Measurements from ENCODE around the gene CLDN7.
A peak's percentile ranks its signal among the peaks of the same experiment; 100 is the strongest.

The CLDN7 gene

DNA sequence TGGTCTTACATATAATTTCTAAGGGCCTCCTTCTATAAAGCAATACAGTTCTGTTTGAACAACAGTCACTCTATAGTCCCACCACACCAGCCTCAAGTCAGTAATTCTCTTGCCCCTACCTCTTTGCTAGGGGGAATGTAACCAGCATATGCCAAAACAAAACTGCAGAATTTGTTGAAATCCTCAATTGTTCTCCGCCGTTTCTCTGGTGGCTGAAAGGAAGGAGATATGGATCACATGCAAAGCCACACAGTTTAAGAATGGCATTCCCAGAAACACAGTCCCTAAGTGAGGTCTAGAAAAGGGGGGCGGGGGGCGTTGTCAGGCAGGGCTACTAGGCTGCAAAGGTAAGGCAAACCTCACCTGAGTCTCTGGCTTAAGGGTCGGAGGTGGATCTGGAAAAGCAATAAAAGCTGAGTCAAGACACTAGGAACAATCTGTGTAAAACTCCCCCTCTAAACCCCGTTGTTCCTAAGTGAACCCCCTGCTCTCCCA, 25.0 kb downstream of the CLDN7 start:
- no peak for DNase-seq (ENCODE audit: low spot score)

DNA sequence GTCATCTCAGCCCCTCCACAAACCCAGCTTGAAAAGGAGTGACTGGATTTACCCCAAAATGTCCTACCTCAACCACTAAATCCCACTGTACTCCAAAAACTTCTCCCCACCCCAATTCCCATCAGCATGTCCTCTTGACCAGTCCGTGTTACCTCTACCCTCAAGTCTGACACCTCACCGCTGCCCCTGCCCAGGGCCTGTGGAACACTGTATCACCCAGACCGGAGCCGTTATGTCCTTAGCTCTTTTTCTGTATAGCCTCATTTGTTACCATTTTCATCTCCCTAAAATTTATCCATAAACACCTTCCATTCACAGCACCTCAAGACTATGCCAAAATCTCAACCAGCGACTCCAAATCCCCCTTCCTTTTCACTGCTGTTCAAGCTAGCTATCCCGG, 25.5 kb downstream of the CLDN7 start:
- no peak for DNase-seq (ENCODE audit: low spot score)

DNA sequence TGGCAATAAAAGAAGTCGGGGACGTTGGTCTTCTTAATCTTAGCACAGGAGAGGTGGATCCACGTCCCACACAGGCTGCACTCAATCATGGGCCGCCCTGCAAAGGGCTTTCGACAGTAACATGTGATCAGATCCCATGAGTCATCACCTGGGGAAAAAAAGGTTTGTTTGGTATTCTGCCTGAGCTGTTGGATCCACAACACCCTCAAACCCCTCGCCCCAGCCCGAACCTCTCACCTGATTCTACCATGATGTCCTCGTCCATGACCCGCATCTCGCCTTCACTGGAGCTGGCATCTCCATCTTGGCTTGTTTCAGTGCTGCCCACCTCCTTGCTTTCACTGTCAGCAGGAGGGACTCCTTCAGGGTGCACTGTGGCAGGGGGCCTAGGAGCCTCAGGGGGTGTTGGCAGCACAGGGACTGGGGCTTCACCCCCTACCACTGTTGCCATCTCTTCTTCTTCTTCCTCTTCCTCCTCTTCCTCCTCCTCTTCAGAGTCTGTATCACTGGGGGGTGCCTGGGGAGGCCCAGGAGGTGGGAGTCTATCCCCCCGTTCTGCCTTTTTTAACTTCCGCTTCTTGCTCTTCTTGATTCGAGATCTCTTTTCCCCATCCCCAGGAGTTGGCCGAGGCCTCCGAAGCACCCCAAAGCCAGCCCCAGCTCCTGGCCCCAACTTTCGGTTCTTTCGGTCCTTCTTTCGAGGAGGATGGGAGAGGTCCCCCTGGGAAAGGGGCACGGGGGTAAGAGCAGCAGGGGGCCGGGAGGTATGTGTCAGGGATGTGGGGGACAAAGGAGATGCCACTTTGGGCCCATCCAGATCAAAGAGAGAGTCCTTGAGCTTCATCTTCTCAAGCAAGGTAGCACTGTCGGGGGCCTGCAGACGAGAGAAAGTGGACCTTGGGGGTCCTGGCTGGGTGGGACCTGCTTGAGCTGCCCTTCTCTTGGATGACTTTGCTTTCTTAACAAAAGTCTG, 26.3 kb downstream of the CLDN7 start:
- DNase-seq (ENCODE audit: low spot score) = no peak

DNA sequence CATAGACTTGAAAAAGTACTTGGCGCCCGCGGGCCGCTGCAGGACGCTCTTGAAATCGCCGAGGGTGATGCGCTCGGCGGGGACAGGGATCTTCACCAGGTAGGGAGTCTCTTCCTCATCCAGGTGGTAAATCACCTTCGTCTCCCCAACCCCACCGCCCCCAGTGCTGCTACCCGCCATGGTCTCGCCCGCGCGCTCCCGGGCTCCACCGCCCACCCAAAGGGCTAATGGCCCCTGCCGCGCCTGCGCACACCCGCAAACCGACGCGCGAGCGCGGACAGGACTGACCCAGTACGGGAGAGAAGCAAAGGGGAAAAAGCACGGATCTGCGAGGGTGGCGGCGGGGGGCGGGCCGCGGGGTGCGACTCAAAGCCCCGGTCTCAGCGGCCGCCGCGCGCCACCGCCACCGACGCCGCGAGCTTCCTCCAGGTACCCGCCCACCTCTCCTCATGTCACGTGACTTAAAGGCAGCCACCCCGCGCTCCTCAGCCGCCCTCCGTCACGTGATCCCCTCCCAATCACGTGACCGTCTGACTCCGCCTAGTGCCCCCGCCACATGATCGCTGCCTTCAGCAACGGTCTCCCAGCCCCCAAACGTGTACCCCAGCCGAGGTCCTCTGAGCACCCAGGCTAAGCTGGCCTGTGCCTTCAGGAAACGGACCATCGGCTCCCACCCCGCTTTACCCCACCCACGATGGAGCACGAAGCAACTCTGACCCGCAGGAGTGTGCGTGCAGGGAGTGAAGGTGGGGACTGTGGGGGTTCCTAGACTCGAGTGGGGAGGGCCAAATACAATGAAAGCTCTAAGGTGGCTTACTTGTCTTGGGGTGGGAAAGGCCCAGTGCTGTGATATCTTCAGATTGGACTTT, 28.0 kb downstream of the CLDN7 start, which contains the start of gene DVL2:
Gene DVL2 (minus strand): TSS at position 435 of the 869 bp plus-strand sequence. CDS start 255 bp downstream, at position 180.
- DNase-seq (ENCODE audit: low spot score) = peak; percentile 95

DNA sequence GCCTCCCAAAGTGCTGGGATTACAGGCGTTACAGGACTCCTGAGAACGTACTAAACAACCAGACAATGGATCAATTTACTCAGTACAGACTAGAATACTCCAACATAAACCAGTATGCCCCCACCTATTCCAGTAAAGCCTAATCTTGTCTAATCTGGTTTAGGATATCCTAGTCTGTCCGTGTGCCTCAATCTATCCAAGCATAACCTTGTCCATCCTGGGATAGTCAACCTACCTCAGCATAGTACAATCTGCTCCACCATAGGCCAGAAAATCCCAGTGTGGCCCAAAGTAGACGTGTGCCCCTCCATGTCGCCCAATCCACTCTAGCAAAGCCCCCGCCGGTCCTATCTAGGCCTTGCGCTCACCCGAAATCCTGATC, 28.6 kb downstream of the CLDN7 start:
- no peak for DNase-seq (ENCODE audit: low spot score)

DNA sequence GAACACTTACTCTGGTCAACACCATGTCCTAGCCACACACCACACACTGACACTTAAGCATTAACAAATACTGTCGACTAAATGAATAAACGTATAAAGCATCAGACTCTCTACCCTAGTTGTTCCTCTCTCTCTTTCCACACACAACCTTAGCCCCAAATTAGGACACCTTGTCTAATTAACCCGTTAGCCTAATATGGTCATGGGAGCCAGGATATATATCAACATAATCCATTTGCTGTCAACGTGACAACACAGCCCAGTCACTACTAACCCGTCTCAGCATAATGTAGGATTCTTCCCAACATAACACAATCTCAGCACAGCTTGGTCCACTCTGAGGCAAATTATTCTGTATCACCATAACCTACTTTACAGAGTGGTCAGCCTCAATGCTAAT, 30.2 kb downstream of the CLDN7 start:
- no peak for DNase-seq (ENCODE audit: low spot score)

DNA sequence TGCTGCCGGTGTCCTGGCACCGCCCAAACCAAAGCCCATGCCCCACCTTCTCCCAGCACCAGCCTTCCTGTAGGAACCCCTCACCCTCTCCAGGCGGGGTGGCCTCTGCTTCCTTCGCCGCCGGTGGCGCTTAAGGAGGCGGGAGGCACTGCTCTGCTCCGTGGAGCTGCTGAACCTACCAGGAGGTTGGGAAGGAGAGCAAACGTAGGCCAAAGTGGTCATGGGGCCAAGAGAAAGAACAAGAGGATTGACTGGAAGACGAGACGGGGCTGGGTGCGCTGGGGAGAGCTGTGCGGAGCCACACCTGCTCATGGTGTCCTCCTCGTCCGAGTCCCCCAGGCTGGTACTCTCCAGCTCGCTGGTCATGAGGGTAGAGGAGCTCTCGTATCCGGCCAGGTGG, 32.8 kb downstream of the CLDN7 start:
- no peak for DNase-seq (ENCODE audit: low spot score)

DNA sequence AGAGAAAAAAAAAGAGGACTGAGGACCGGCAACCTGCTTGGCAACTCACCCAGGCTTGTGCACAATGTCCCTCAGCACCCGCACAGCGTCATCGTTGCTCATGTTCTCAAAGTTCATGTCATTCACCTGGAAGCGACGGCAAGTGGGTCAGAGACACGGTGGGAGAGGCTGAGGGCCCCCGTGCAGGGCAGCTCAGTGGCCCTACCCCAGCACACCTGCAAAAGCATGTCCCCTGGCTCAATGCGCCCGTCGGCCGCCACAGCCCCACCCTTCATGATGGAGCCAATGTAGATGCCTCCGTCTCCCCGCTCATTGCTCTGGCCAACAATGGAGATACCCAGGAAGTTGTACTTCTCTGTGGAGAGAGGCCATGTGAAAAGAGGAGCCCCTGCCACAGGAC, 33.4 kb downstream of the CLDN7 start:
- no peak for DNase-seq (ENCODE audit: low spot score)

DNA sequence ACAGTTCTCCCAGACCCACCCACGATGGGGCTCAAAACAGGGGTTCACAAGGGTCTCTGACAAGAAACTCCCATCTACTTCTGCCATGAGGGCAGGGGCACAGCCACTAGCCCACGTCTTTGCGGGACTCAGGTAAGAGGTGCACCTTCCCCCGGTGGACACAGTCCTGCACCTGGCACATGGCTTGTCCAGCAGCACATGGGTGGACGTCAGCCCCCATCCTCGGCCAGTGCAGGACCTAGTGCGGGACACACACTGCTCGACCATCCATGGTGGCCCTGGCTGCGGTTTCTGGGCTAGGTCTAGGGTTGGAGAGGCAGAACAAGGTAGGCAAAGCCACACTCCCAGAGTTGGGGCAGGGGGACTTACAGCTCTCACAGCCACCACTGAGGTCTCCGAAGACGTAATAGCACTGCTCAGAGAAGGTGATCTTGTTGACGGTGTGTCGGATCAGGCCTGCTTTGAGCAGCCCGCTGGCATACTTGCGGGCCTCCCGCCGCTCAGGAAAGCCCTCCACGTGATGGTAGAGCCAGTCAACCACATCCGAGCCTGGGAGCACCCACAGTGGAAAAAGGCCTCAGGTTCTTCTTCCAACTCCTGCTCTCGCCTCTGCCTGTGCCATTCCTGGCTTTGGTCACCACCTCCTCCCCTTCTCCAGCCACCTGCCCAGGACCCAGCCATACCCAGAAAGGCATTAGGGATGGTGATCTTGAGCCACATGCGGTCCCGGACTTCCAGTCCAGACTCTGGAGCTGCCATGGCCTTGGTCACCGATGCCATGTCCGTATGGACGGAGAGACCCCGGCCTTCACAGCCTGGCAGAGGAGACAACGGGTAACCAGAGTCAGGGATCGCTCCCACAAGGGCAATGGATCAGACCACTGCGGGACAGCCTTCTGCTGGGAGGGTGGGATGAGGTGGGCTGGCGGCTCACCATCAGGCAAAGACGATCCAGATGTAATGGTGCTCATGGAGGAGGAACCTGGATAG, 35.3 kb downstream of the CLDN7 start:
- no peak for DNase-seq (ENCODE audit: low spot score)

DNA sequence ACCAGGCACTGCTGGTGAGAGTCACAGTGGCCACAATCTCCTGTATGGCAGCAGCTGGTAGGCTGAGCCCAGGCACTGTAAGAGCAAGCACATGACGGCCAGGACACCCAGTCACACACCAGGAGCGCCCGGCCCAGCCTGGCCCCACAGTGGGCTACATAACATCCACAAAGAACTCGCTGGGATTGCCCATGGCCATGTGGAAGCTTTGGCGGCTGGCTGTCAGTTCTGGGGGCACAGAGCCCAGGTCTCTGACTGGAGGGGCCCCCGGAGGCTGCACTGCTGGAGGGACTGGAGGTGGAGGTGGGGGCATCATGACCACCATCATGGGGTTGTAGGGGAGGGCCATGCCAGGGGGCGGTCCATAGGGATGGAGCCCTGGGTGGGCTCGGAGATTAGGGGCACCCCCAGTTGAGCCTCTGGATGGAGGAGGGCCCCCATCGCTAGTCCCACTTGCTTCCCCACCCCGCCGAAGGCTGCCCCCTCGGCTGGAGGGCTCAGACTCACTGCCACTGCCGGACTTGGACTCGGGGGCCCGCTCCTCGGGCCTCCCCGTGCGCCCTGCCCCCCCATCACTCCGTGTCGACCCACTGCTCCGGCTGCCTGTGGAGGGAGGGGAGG, 36.5 kb downstream of the CLDN7 start:
- no peak for DNase-seq (ENCODE audit: low spot score)

DNA sequence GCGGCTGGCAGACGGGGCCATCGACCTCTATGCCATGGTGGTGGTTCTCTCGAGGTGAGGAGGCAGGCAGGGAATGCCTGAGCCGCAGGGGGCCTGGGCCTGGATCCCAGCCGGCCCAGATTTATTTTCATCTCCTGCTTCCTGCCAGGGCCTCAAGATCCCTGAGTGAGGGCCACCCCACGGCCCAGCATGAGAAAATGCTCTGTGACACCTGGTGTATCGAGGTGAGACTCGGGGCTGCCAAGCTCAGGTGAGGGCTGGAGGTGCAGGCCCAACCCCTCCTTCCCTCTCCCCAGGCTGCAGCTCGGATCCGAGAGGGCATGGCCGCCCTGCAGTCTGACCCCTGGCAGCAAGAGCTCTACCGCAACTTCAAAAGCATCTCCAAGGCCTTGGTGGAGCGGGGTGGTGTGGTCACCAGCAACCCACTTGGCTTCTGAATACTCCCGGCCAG, 37.6 kb downstream of the CLDN7 start:
- no peak for DNase-seq (ENCODE audit: low spot score)

DNA sequence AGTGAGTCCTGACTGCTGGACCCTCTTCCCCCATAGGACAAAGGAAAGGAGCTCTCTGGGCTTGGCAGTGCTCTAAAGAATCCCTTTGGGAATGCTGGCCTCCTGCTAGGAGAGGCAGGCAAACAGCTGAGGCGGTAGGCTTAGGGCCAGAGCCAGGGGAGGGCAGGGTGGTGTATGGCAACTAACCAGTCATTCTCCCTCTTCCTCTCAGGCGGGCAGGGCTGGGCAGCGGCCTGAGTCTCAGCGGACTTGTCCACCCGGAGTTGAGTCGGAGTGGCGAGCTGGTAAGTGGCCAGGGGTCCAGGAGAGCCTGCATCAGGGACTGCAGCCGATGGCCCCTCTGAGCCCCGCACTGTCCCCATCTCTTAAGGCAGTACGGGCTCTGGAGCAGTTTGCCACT, 38.2 kb downstream of the CLDN7 start:
- DNase-seq (ENCODE audit: low spot score) = no peak

DNA sequence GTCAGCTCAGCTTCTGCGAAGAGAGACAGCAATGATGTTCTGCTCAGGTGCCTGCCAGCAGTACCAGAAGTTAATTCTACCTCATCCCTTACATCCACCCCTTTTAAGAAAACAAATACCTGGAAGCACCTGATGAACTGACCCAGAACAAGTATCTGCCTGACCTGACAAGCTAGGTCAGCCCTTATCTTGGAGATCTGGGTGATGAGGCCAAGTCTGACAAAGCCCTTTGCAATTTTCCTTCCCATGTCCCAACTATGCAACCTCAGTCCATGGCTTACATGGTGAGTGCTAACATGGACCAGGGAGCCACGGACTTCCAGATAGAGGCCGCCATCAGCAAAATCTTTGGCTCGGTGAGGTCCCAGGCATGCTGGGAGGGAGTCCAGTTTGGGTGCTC, 38.9 kb downstream of the CLDN7 start:
- no peak for DNase-seq (ENCODE audit: low spot score)

DNA sequence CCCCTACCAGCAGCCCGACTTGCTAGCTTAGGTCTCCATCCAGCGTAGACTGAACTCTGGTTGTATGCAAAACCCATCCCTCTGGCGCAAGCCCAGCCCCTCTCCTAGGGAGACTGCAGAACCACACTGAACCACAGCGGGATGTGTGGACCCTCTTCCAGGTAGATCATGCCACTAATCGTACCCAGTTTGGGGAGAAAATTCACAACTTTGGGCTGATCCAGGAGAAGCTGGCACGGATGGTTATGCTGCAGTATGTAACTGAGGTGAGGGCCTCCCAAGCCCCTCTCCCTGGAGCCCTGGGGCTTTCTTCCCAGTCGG, 39.3 kb downstream of the CLDN7 start:
- DNase-seq (ENCODE audit: low spot score) = no peak

DNA sequence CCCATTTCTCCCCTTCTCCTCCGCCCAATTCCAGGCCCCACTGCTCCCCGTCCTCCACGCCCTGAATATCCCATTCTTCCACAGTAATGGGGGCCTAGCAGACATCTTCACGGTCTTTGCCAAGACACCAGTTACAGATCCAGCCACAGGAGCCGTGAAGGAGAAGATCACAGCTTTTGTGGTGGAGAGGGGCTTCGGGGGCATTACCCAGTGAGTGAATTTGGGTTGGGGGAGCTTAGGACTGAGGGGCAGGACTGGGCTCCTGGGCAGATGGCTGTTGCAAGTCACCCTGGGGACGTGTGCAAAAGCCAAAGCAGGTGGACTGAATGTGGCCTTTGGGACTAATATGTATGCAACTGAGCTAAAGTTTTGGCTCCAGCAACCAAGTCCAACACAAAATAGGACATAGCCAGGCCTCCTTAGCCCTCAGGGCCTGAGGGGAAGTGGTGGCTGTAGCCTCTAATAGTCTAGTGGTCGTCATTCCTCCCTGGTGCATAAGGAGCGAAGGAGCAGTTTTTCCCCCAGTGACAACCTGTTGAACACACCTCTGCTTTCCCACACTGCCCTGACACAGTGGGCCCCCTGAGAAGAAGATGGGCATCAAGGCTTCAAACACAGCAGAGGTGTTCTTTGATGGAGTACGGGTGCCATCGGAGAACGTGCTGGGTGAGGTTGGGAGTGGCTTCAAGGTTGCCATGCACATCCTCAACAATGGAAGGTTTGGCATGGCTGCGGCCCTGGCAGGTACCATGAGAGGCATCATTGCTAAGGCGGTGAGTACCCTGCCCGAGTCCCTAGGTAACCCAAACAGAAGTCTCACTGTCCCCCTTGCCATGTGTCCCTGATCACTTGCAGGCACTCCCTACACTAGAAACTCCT, 39.9 kb downstream of the CLDN7 start:
- DNase-seq (ENCODE audit: low spot score) = no peak

DNA sequence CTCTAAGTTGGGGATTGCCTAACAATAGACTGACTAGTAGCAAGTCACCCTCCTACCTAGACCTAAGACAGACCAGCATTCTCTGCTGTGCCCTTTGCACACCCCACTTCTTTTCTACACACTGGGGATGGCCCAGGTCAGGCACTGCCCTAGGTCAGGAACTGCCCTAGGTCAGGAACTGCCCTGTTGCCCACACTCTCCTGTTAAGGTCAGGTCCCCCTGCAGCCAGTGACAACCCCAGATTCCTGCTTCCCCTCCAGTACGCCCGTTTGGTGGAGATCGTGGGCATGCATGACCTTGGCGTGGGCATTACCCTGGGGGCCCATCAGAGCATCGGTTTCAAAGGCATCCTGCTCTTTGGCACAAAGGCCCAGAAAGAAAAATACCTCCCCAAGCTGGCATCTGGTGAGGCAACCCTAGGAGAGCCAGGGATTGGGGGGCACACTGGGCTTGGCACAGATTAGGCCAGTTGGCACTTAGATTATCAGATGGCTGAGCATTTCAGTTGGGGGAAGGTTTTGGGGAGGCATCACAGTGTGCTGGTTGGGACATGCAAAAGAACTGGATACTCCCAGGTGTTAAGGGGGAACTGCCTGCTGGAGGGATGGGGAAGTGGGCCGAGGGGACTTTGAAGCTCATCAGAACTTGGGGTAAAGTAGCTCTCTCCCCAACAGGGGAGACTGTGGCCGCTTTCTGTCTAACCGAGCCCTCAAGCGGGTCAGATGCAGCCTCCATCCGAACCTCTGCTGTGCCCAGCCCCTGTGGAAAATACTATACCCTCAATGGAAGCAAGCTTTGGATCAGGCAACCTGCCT, 40.8 kb downstream of the CLDN7 start:
- DNase-seq (ENCODE audit: low spot score) = no peak

DNA sequence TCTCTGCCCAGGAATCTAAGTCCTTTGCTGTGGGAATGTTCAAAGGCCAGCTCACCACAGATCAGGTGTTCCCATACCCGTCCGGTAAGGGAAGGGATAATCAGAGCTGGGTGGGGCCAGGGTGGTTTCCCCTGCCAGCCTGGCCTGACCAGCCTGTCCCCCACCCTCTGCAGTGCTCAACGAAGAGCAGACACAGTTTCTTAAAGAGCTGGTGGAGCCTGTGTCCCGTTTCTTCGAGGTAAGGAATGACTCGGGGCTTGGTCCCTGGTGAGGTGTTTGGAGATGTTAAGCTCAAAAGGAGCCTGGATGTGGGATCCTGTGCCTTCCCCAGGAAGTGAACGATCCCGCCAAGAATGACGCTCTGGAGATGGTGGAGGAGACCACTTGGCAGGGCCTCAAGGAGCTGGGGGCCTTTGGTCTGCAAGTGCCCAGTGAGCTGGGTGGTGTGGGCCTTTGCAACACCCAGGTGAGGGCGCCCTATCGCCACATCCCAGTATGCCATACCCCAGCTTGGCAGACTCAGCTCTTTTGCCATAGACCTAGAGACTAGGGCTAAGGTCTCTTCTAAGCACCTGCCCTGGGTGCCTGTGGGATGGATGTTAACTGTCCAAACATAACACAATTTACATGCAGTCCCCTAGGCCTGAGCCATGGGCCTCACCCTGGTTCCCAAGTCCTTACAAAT, 41.5 kb downstream of the CLDN7 start:
- DNase-seq (ENCODE audit: low spot score) = peak; percentile 64

DNA sequence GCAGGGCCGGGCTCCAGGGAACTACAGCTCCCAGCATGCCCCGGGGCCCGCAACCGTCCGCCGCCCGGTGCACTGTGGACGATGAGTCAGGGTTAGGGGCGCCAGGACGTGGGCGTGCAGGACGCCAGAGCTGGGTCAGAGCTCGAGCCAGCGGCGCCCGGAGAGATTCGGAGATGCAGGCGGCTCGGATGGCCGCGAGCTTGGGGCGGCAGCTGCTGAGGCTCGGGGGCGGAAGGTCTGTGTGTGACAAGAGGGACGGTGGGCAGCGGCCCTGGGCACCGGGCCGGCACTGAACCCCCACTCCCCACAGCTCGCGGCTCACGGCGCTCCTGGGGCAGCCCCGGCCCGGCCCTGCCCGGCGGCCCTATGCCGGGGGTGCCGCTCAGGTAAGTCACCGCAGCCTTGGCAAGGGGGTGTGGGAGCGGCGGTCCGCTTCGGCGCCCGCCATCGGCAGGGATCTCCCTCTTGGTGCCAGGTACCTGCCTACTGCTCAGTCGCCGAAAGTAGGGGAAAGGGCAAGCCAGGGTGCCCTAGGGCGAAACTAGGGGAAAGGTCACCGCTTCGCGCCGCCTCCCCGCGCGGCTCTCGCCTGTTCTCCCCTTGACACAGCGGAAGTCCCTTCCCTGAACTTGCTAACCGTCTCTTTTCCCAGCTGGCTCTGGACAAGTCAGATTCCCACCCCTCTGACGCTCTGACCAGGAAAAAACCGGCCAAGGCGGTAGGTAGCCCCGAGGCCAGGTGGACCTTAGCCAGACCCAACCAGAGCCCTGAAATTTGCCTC, 42.3 kb downstream of the CLDN7 start, which contains the start of the genes ACADVL and DLG4:
Gene ACADVL (plus strand): TSS at position 127 of the 781 bp plus-strand sequence. CDS start 47 bp downstream, at position 174.
Gene DLG4 (minus strand): TSS at position 25 of the 781 bp plus-strand sequence.
- peak; percentile 95 for DNase-seq (ENCODE audit: low spot score)

All from GM03348 (cell line).